Neural progenitor cell (in vitro differentiated cells): Measurements from ENCODE around the gene BNIP3. TPM values are rescaled to one million over a fixed set of nuclear protein-coding genes. Genes with fewer than 3 reads are reported as not detected.
A peak's percentile ranks its signal among the peaks of the same experiment; 100 is the strongest.

Source experiments
- DNase-seq: peaks from one replicate; pipeline ENCODE4 v3.0.0-alpha.2; 2016; ENCODE audit warnings: low spot score
- H2AFZ ChIP-seq: fragments of 200-600 bp; sonication (generic); replicated peaks from 2 replicates; pipeline ENCODE4 v1.6.1; 2016; ENCODE audit warnings: antibody characterized with exemption
- H3F3A ChIP-seq: fragments of 200-600 bp; sonication (generic); 2 replicates; pipeline ENCODE4 v1.6.1; 2016; ENCODE audit warnings: antibody characterized with exemption, low read depth
- H3K27ac ChIP-seq: fragments of 200-600 bp; sonication (generic); 2 replicates; pipeline ENCODE4 v1.5.1; 2016; ENCODE audit warnings: mild to moderate bottlenecking
- H3K27me3 ChIP-seq: fragments of 200-600 bp; sonication (generic); 2 replicates; pipeline ENCODE4 v1.6.1; 2016; ENCODE audit warnings: mild to moderate bottlenecking, moderate library complexity
- H3K36me3 ChIP-seq: fragments of 200-600 bp; sonication (generic); 2 replicates; pipeline ENCODE4 v1.5.1; 2016
- H3K4me1 ChIP-seq: fragments of 200-600 bp; sonication (generic); 2 replicates; pipeline ENCODE4 v1.6.1; 2016; ENCODE audit warnings: mixed run types
- H3K4me2 ChIP-seq: fragments of 200-600 bp; sonication (generic); 2 replicates; pipeline ENCODE4 v1.6.1; 2016
- H3K4me3 ChIP-seq: fragments of 200-600 bp; sonication (generic); 2 replicates; pipeline ENCODE4 v1.5.1; 2016
- H3K79me2 ChIP-seq: fragments of 200-600 bp; sonication (generic); 2 replicates; pipeline ENCODE4 v1.6.1; 2016; ENCODE audit warnings: low read depth
- H3K9ac ChIP-seq: fragments of 200-600 bp; sonication (generic); 2 replicates; pipeline ENCODE4 v1.6.1; 2016
- H3K9me3 ChIP-seq: fragments of 200-600 bp; sonication (generic); 2 replicates; pipeline ENCODE4 v1.5.1; 2016; ENCODE audit warnings: low read depth
- H4K20me1 ChIP-seq: fragments of 200-600 bp; sonication (generic); 2 replicates; pipeline ENCODE4 v1.6.1; 2016; ENCODE audit warnings: low read depth
- H3K27ac Mint-ChIP-seq: 3 replicates; pipeline ENCODE4 v1.8.0; 2021; ENCODE audit warnings: mixed read lengths
- H3K27me3 Mint-ChIP-seq: 2 replicates; pipeline ENCODE4 v1.8.0; 2022; ENCODE audit warnings: low read depth, mild to moderate bottlenecking, inconsistent platforms, moderate library complexity, mixed read lengths; ENCODE audit not compliant: insufficient read depth
- H3K36me3 Mint-ChIP-seq: 3 replicates; pipeline ENCODE4 v1.8.0; 2021; ENCODE audit warnings: mixed read lengths
- H3K4me1 Mint-ChIP-seq: 3 replicates; pipeline ENCODE4 v1.8.0; 2021; ENCODE audit warnings: mixed read lengths
- H3K4me3 Mint-ChIP-seq: 3 replicates; pipeline ENCODE4 v1.8.0; 2021; ENCODE audit warnings: mild to moderate bottlenecking, moderate library complexity, mixed read lengths
- H3K9me3 Mint-ChIP-seq: 3 replicates; pipeline ENCODE4 v1.8.0; 2020; ENCODE audit warnings: mixed read lengths
- CTCF ChIP-seq: fragments of 200-600 bp; sonication (generic); IDR thresholded peaks from 2 replicates; pipeline ENCODE4 v1.5.1; 2017; ENCODE audit warnings: antibody characterized with exemption, mild to moderate bottlenecking
- EZH2 ChIP-seq: fragments of 200-600 bp; sonication (generic); IDR thresholded peaks from 2 replicates; pipeline ENCODE4 v1.6.1; 2017; ENCODE audit warnings: antibody characterized with exemption, mild to moderate bottlenecking, moderate library complexity
- EZH2phosphoT487 ChIP-seq: fragments of 200-600 bp; sonication (generic); IDR thresholded peaks from 2 replicates; pipeline ENCODE4 v1.6.1; 2017; ENCODE audit warnings: antibody characterized with exemption
- total RNA-seq: library from RNA; depleted of rRNA; stranded (reverse); fragments of >200 nt; gene quantifications from 2 replicates; pipeline ENCODE4 v1.2.3, GENCODE V29; 2015; ENCODE audit warnings: low replicate concordance

BNIP3 gene
- total RNA-seq, 1 donor from 2014 or later, result 256 TPM

DNA sequence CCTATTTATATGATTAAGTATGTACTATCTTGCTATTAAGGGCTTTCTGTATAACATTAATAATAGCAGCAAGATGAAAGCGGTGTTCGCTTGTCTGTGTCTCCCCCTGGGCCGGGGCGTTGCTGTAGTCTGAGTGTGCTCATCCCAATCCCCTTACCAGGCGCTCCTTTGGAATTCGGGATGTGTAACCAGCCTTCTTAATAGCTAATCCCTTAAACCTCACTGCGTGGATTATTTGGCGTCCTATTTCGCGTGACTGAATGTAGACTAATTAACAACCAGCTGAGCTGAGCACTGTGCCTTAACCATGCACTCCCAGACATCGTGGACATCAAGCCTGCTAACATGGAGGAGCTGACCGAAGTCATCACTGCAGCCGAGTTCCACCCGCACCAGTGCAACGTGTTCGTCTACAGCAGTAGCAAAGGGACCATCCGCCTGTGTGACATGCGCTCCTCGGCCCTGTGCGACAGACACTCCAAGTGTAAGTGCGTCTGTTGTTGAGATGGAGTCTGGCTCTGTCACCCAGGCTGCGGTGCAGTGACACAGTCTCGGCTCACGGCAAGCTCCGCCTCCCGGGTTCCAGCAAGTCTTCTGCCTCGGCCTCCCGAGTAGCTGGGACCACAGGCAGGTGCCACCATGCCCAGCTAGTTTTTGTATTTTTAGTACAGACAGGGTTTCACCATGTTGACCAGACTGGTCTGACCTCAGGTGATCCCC lies 36.6 kb downstream of the BNIP3 start:
- Mint-ChIP-seq H3K36me3 (peaks cover 62% of the 10 kb centered on the region), H3K27ac (no peak overlapping the region), H3K27me3 (peaks cover 3% of the 10 kb centered on the region), H3K4me1 (no peaks in the 10 kb centered on the region), H3K4me3 (no peak overlapping the region), H3K9me3 (no peaks in the 10 kb centered on the region)
- Histone ChIP-seq H3K4me2 (no peak overlapping the region), H3K4me1 (no peaks in the 10 kb centered on the region), H3F3A (no peaks in the 10 kb centered on the region), H3K36me3 (no peaks in the 10 kb centered on the region), H3K79me2 (no peaks in the 10 kb centered on the region), H2AFZ (no peak overlapping the region), H3K9me3 (no peaks in the 10 kb centered on the region), H3K9ac (no peak overlapping the region), H3K27me3 (no peaks in the 10 kb centered on the region), H4K20me1 (no peaks in the 10 kb centered on the region), H3K27ac (no peak overlapping the region), H3K4me3 (no peak overlapping the region)
- DNase-seq, result no peak
- TF ChIP-seq CTCF (no peak), EZH2 (no peak), EZH2phosphoT487 (no peak)

DNA sequence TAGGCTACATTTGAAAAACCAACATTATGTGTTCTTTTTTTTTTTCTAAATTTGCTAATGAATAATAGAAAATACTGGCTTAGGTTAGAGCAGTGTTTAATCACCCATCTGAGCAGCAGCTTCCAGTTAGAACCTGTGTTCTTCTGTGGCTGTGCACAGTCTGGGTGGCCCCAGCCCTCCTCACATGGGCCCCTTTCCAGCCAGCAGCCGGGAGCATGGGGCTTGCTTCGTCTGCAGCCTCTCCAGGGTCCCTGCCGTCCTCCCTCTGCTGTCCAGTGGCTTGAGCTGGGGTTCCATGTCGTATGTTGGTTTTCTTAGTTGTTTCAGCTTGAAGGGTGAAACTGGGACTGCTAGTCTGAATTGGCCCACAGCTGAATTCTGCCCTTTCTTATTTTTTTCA lies 37.3 kb downstream of the BNIP3 start:
- H3K4me1 ChIP-seq, result no peaks in the 10 kb centered on the region
- TF ChIP-seq CTCF (no peak), EZH2 (no peak), EZH2phosphoT487 (no peak)
- Mint-ChIP-seq H3K27me3 (peaks cover 4% of the 10 kb centered on the region), H3K9me3 (no peaks in the 10 kb centered on the region), H3K4me3 (no peak overlapping the region), H3K4me1 (no peaks in the 10 kb centered on the region), H3K36me3 (peaks cover 60% of the 10 kb centered on the region), H3K27ac (no peak overlapping the region)
- no peaks in the 10 kb centered on the region for H4K20me1 ChIP-seq
- no peak overlapping the region for H3K4me2 ChIP-seq
- H3K79me2 ChIP-seq, result no peaks in the 10 kb centered on the region
- no peak overlapping the region for H3K4me3 ChIP-seq
- no peak overlapping the region for H3K27ac ChIP-seq
- no peaks in the 10 kb centered on the region for H3F3A ChIP-seq
- no peak overlapping the region for H2AFZ ChIP-seq
- H3K9me3 ChIP-seq, result no peaks in the 10 kb centered on the region
- no peaks in the 10 kb centered on the region for H3K27me3 ChIP-seq
- H3K36me3 ChIP-seq, result no peaks in the 10 kb centered on the region
- DNase-seq, result no peak
- H3K9ac ChIP-seq, result no peak overlapping the region

GRCh38 chr10:131943021-131943814 lies 38.5 kb downstream of the BNIP3 start:
- Mint-ChIP-seq H3K4me3 (no peak overlapping the region), H3K9me3 (no peaks in the 10 kb centered on the region), H3K4me1 (no peaks in the 10 kb centered on the region), H3K27ac (no peak overlapping the region), H3K36me3 (peaks cover 53% of the 10 kb centered on the region), H3K27me3 (peaks cover 4% of the 10 kb centered on the region)
- Histone ChIP-seq H3K27ac (no peak overlapping the region), H3K27me3 (no peaks in the 10 kb centered on the region), H2AFZ (no peak overlapping the region), H3K9me3 (no peaks in the 10 kb centered on the region), H3K9ac (no peak overlapping the region), H3K4me3 (no peak overlapping the region), H3K79me2 (no peaks in the 10 kb centered on the region), H3K4me1 (no peaks in the 10 kb centered on the region), H3F3A (no peaks in the 10 kb centered on the region), H3K4me2 (no peak overlapping the region), H4K20me1 (no peaks in the 10 kb centered on the region), H3K36me3 (no peaks in the 10 kb centered on the region)
- TF ChIP-seq CTCF (peak; percentile 69), EZH2 (no peak)
- DNase-seq, result peak; percentile 71
